CD14-positive monocyte (primary cell): ENCODE data around the gene EHD3. TPM values are rescaled to one million over a fixed set of nuclear protein-coding genes. Genes with fewer than 3 reads are reported as not detected.
A peak's percentile ranks its signal among the peaks of the same experiment; 100 is the strongest.

Source experiments
- DNase-seq, 3 donors: peaks; one replicate each; pipeline ENCODE4 v3.0.0-alpha.2; 2011 to 2022
- H2AFZ ChIP-seq: 2 replicates; pipeline ENCODE4 v1.6.0; 2012; ENCODE audit warnings: mild to moderate bottlenecking, low read depth, low read length, inconsistent platforms; ENCODE audit not compliant: insufficient read depth, poor library complexity, severe bottlenecking
- H3K27ac ChIP-seq, 2 donors: 1 replicate in 1 of 2; 2 replicates in 1 of 2; pipeline ENCODE4 v1.5.1; 2012 to 2013; ENCODE audit warnings: low read length in 2 of 2, control low read depth in 1 of 2, inconsistent platforms in 1 of 2, low read depth in 1 of 2, mild to moderate bottlenecking in 1 of 2
- H3K27me3 ChIP-seq, 2 donors: one replicate each; pipeline versions ENCODE4 v1.6.0 to v1.6.1; 2011 to 2013; ENCODE audit warnings: low read length in 2 of 2; ENCODE audit not compliant: control insufficient read depth in 2 of 2, insufficient read depth in 2 of 2
- H3K36me3 ChIP-seq, 2 donors: replicated peaks in 1 of 2; 1 replicate in 1 of 2; 2 replicates in 1 of 2; pipeline versions ENCODE4 v1.5.1 to v1.6.1; 2012 to 2013; ENCODE audit warnings: low read length in 2 of 2, control low read depth in 1 of 2, inconsistent platforms in 1 of 2, mild to moderate bottlenecking in 1 of 2; ENCODE audit not compliant: insufficient read depth in 2 of 2, control insufficient read depth in 1 of 2
- H3K4me1 ChIP-seq, 2 donors: 1 replicate in 1 of 2; 2 replicates in 1 of 2; pipeline versions ENCODE4 v1.5.1 to v1.6.1; 2012 to 2013; ENCODE audit warnings: low read length in 2 of 2, control low read depth in 1 of 2, inconsistent platforms in 1 of 2, mild to moderate bottlenecking in 1 of 2, moderate library complexity in 1 of 2; ENCODE audit not compliant: insufficient read depth in 2 of 2, control insufficient read depth in 1 of 2
- H3K4me2 ChIP-seq: replicated peaks from 2 replicates; pipeline ENCODE3; 2012; ENCODE audit warnings: low read length, moderate library complexity, mild to moderate bottlenecking; ENCODE audit not compliant: poor library complexity, severe bottlenecking; ENCODE audit errors: extremely low read depth
- H3K4me3 ChIP-seq, 3 experiments: fragments of 200-600 bp in 1 of 3; sonication (generic) in 1 of 3; replicated peaks in 1 of 3; 1 replicate in 2 of 3; 2 replicates in 1 of 3; pipeline ENCODE4 v1.5.1; 2011 to 2013; ENCODE audit warnings: low read length in 3 of 3, mild to moderate bottlenecking in 3 of 3, control low read depth in 2 of 3, low read depth in 2 of 3, inconsistent platforms in 1 of 3, moderate library complexity in 1 of 3
- H3K79me2 ChIP-seq: 2 replicates; pipeline ENCODE4 v1.6.0; 2012; ENCODE audit warnings: mild to moderate bottlenecking, control low read depth, inconsistent platforms, low read length, moderate library complexity; ENCODE audit not compliant: insufficient read depth
- H3K9ac ChIP-seq: 2 replicates; pipeline ENCODE4 v1.6.0; 2017; ENCODE audit warnings: low read length, mild to moderate bottlenecking; ENCODE audit not compliant: insufficient read depth, poor library complexity, severe bottlenecking
- H3K9me3 ChIP-seq, 2 donors: replicated peaks in 1 of 2; 1 replicate in 1 of 2; 2 replicates in 1 of 2; pipeline versions ENCODE4 v1.5.1 to v1.6.1; 2012 to 2013; ENCODE audit warnings: low read length in 2 of 2, control low read depth in 1 of 2; ENCODE audit not compliant: control insufficient read depth in 1 of 2, insufficient read depth in 1 of 2
- H4K20me1 ChIP-seq: 2 replicates; pipeline ENCODE4 v1.6.0; 2012; ENCODE audit warnings: mild to moderate bottlenecking, low read length, control low read depth, moderate library complexity; ENCODE audit not compliant: insufficient read depth
- H3K27ac Mint-ChIP-seq, 7 donors: one replicate each; pipeline ENCODE4 v1.8.0; 2020; ENCODE audit warnings: mild to moderate bottlenecking in 7 of 7, mixed read lengths in 7 of 7, moderate library complexity in 6 of 7, inconsistent platforms in 2 of 7
- H3K27me3 Mint-ChIP-seq, 3 donors: one replicate each; pipeline ENCODE4 v1.8.0; 2021 to 2022; ENCODE audit warnings: low read depth in 3 of 3, mild to moderate bottlenecking in 3 of 3, mixed read lengths in 3 of 3, moderate library complexity in 3 of 3, inconsistent platforms in 1 of 3
- H3K36me3 Mint-ChIP-seq, 2 donors: one replicate each; pipeline ENCODE4 v1.8.0; 2020; ENCODE audit warnings: mixed read lengths in 2 of 2, inconsistent platforms in 1 of 2, mild to moderate bottlenecking in 1 of 2
- H3K4me1 Mint-ChIP-seq: one replicate; pipeline ENCODE4 v1.8.0; 2020; ENCODE audit warnings: mild to moderate bottlenecking, mixed read lengths
- H3K4me3 Mint-ChIP-seq, 2 donors: one replicate each; pipeline ENCODE4 v1.8.0; 2020; ENCODE audit warnings: mild to moderate bottlenecking in 2 of 2, mixed read lengths in 2 of 2, moderate library complexity in 1 of 2
- H3K9me3 Mint-ChIP-seq, 7 donors: one replicate each; pipeline ENCODE4 v1.8.0; 2020 to 2022; ENCODE audit warnings: mixed read lengths in 7 of 7, mild to moderate bottlenecking in 6 of 7, moderate library complexity in 6 of 7, inconsistent platforms in 2 of 7
- WGBS: methylation state at CpG from one replicate; pipeline ENCODE4 v1.1.5; 2013; ENCODE audit warnings: missing lambda C conversion rate; ENCODE audit not compliant: insufficient coverage; 5-methylcytosine and 5-hydroxymethylcytosine counted together
- intact Hi-C, 2 donors: fragments of 100-400 bp; cut with micrococcal nuclease; formaldehyde crosslinking; loops; one replicate each; pipeline versions ENCODE4 v1.15.0 to v1.15.1; 2023
- polyA plus RNA-seq, 3 donors: library from polyadenylated mRNA; depleted of rRNA in 1 of 3; unstranded in 2 of 3; stranded (reverse) in 1 of 3; fragments of 300-500 nt in 2 of 3; fragments of >200 nt in 1 of 3; fragmentation: Illumina TruSeq in 2 of 3; gene quantifications; 1 replicate in 2 of 3; 2 replicates in 1 of 3; pipeline ENCODE4 v1.2.3, GENCODE V29; 2012 to 2021
- TF ChIP-seq, protein P1 (sequence below): fragments of 200-600 bp; IDR thresholded peaks from one replicate; pipeline ENCODE4 v1.8.0; 2022; ENCODE audit warnings: antibody characterized with exemption, mild to moderate bottlenecking

Gene EHD3
- polyA plus RNA-seq, 3 donors: 1.1 to 1.5 (median 1.4) TPM

DNA sequence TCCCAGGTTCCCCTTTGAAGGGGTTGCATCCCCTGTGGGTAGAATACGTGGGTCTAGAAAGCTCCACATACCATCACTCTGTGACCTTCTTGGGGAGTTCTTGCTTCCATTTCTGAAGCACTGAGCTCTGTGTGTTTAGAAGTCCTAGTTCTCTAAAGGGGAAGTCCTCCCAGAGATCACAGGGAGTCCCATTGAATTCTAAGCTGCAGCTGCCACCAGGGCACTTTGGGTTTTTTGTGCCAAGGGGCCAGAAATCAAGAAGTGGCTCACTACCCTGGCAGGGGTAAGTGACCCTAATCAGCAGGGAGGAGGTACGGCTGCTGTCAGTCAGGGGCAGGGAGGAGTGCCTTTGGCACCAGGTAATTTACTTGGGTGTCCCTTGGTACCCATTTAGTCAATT lies 70.9 kb downstream of the EHD3 start:
- Mint-ChIP-seq H3K27me3 (peaks cover 0 to 3% (median 1%) of the 10 kb centered on the region in 3 donors), H3K4me3 (no peak overlapping the region), H3K9me3 (peaks cover 0 to 11% (median 0%) of the 10 kb centered on the region in 7 donors), H3K4me1 (peaks cover 1% of the 10 kb centered on the region), H3K36me3 (no peaks in the 10 kb centered on the region), H3K27ac (no peak overlapping the region)
- intact Hi-C loops: no loop called here
- H3K4me3 ChIP-seq: no peak overlapping the region
- no peak overlapping the region for H3K9ac ChIP-seq
- no peaks in the 10 kb centered on the region for H3K36me3 ChIP-seq
- no peaks in the 10 kb centered on the region for H3K4me1 ChIP-seq
- H3K27me3 ChIP-seq: no peaks in the 10 kb centered on the region
- H3K27ac ChIP-seq: no peak overlapping the region
- no peak overlapping the region for H3K4me2 ChIP-seq
- 67% methylated on average over 1 of the region's 2 CpGs for WGBS
- H2AFZ ChIP-seq: no peak overlapping the region
- no peak for DNase-seq
- H3K79me2 ChIP-seq: no peaks in the 10 kb centered on the region
- H4K20me1 ChIP-seq: no peaks in the 10 kb centered on the region
- no peaks in the 10 kb centered on the region for H3K9me3 ChIP-seq
- TF ChIP-seq, protein P1, sequence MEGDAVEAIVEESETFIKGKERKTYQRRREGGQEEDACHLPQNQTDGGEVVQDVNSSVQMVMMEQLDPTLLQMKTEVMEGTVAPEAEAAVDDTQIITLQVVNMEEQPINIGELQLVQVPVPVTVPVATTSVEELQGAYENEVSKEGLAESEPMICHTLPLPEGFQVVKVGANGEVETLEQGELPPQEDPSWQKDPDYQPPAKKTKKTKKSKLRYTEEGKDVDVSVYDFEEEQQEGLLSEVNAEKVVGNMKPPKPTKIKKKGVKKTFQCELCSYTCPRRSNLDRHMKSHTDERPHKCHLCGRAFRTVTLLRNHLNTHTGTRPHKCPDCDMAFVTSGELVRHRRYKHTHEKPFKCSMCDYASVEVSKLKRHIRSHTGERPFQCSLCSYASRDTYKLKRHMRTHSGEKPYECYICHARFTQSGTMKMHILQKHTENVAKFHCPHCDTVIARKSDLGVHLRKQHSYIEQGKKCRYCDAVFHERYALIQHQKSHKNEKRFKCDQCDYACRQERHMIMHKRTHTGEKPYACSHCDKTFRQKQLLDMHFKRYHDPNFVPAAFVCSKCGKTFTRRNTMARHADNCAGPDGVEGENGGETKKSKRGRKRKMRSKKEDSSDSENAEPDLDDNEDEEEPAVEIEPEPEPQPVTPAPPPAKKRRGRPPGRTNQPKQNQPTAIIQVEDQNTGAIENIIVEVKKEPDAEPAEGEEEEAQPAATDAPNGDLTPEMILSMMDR: no peak

DNA sequence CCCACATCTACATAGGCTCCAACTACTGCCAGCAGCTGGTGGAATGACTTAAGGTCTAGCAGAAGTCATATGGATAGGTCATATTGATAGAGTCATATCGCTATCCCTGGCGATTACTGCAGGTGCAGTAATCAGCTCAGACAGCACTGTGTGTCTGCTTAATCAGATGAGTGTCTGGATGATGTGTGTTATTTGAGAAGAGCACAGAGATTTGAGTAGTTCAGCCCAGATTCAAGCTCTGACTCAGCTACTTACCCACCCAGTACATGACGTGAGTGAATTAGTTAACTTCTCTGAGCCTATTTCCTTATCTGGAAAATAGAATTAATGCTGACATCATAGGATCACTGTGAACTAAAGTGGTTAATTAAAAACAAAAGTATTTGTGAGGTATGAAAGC lies 78.9 kb downstream of the EHD3 start:
- H3K79me2 ChIP-seq: no peaks in the 10 kb centered on the region
- H4K20me1 ChIP-seq: no peaks in the 10 kb centered on the region
- DNase-seq: no peak
- Mint-ChIP-seq H3K36me3 (no peaks in the 10 kb centered on the region), H3K4me1 (peaks cover 12% of the 10 kb centered on the region), H3K9me3 (peaks cover 0 to 15% (median 2%) of the 10 kb centered on the region in 7 donors), H3K27ac (peak overlapping the region in 1 of 7 donors; percentile 50), H3K4me3 (no peak overlapping the region), H3K27me3 (peaks cover 0 to 2% (median 0%) of the 10 kb centered on the region in 3 donors)
- no peak overlapping the region for H3K4me3 ChIP-seq
- intact Hi-C loops: no loop called here
- TF ChIP-seq, protein P1: no peak
- H2AFZ ChIP-seq: no peak overlapping the region
- H3K4me1 ChIP-seq: peaks cover 7 to 8% of the 10 kb centered on the region in 2 donors
- no peak overlapping the region for H3K4me2 ChIP-seq
- no peak overlapping the region for H3K9ac ChIP-seq
- no peaks in the 10 kb centered on the region for H3K9me3 ChIP-seq
- no peaks in the 10 kb centered on the region for H3K36me3 ChIP-seq
- 100% methylated on average over 2 of the region's 3 CpGs for WGBS
- H3K27me3 ChIP-seq: no peaks in the 10 kb centered on the region
- no peak overlapping the region for H3K27ac ChIP-seq
